GM19397 (cell line): ENCODE results near the gene LIMS4.
"Not testable (repeated sequence)": the region's sequence is repeated elsewhere in the genome, so short reads cannot be mapped to it uniquely, and the experiment has no call there.

Source experiments
- ATAC-seq: cut with Tn5 transposase; IDR thresholded peaks from one replicate; pipeline ENCODE4 v1.9.1; 2021; ENCODE audit warnings: mild to moderate bottlenecking, moderate library complexity; ENCODE audit not compliant: unreplicated experiment

The LIMS4 gene

DNA sequence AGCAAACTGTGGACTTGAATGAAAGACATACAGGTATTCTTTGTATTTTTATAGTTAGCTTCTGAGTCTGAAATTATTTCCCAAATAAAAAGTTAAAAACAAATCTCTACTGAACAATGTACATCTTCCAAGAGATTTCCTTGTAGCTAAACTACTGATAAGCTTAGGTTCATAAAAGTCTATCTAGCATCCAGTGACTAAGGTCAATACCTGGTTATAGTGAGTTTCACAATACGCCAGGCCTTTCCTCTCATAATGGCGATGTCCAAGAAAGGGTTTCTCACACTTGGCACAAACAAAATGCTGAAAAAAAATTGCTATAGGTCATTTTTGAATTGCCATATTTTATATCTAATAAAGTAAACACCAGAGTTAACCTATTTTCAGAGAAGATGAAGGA, 21.7 kb downstream of the LIMS4 start:
- ATAC-seq, result not testable (repeated sequence)

- ATAC-seq, result not testable (repeated sequence)
Measured at GRCh38 chr2:110449127-110449947, 23.3 kb downstream of the LIMS4 start.

DNA sequence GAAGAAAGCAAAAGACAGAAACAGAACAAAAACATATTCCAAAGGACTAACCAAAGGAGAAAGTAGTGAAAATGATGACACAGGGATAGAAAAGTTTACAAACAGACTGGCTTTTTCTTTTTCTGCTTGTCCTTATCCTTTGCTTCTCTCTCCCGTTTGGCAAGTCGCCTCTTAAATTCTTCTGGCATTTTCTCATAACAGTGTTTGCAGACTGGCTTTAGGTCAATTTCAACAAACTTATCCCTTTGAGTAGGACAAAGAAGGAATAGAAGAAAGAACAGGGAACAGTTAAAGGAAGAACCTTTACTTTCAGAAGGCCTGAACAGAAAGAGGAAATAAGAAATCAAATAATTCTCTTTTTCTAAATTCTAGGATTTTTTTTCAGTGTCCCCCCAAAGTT, 26.0 kb downstream of the LIMS4 start:
- not testable (repeated sequence) for ATAC-seq

DNA sequence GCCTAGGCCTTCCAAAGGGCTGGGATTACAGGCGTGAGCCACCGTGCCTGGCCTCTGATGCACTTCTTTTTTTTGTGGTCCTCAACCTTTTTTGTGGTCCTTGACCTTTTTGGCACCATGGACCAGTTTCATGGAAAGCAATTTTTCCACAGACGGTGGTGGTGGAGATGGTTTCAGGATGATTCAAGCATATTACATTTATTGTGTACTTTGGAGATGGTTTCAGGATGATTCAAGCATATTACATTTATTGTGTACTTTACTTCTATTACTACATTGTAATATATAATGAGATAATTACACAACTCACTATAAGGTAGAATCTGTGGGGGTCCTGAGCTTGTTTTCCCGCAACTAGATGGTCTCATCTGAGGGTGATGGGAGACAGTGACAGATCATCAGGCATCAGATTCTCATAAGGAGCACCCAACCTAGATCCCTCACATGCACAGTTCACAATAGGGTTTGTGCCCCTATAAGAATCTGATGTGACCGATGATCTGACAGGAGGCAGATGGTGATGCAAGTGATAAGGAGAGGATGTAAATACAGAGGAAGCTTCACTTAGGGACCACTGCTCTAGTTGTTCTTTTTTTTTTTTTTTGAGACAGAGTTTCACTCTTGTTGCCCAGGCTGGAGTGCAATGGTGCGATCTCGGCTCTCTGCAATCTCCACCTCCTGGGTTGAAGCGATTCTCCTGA, 29.2 kb downstream of the LIMS4 start:
- ATAC-seq, result not testable (repeated sequence)

DNA sequence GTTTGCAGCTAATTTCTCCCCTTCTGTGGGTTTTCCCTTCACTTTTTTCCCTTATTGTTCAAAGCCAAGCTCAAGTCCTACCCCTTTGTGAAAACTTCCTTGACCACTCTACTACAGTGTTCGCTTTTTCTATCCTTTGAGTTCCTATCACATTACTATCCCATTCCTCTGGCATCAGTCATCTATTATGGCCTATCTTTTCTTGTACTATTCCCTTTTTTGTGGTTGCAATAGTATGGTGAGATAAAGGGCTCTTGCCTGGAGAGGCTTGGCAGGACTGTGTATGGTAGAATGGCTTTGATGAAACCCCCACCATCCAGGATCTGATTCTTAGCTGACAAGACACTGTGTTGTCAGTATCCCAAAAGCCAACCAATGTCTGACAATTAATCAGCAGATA, 30.7 kb downstream of the LIMS4 start:
- not testable (repeated sequence) for ATAC-seq

DNA sequence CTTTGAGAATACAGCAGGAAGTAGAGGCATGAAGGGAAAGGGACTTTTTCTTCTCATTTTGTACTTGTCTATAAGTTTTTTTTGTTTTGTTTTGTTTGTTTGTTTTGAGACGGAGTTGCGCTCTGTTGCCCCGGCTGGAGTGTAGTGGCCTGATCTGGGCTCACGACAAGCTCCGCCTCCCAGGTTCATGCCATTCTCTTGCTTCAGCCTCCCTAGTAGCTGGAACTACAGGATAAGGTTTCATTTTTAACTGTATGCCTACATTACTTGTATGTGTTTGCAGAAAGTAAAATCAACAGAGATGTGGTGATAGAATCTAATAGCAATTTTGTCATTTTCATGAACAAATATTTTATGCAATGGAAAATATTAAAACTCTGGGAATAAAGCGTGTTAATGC, 38.1 kb downstream of the LIMS4 start:
- not testable (repeated sequence) for ATAC-seq

GRCh38 chr2:110425725-110426124, 46.9 kb downstream of the LIMS4 start:
- ATAC-seq, result not testable (repeated sequence)

- ATAC-seq, result not testable (repeated sequence)
Measured at GRCh38 chr2:110424421-110424820, 48.2 kb downstream of the LIMS4 start.

- ATAC-seq, result not testable (repeated sequence)
Measured at GRCh38 chr2:110423574-110423962, 49.0 kb downstream of the LIMS4 start.

- ATAC-seq, result not testable (repeated sequence)
Measured at GRCh38 chr2:110422852-110423573, 49.6 kb downstream of the LIMS4 start.

DNA sequence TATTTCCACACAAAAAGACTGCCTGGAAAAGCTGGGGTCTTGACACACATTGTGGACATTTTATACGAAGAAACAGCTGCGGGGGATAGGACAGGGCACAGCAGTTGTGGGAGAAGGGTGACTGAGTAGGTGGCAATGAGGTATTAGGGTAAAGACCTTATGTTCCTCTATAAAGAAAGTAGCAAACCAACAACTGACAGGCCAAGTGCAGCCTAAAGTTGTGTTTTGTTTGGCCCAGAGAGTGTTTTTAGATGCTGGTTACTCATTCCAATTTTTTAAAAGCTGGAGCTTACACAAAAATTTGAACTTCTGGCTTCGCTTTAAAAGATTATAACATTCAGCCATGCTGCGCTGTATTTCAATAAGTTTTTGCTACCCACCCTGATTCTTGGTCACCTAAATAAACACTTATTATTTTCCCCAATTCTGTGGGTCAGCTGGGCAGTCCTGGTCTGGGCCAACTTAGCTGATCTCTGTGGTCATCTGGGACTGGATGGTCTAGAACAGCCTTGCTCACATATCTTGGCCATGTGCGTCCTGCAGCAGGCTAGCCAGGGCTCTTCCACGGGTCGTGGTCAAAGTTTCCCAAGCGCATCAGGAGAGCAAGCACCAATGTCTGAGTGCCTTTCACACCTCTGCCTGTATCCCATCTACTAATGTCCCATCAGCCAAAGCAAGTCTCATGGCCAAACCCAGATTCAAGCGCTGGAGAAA, 51.8 kb downstream of the LIMS4 start:
- ATAC-seq, result not testable (repeated sequence)

GRCh38 chr2:110407142-110407541, 65.5 kb downstream of the LIMS4 start:
- not testable (repeated sequence) for ATAC-seq

DNA sequence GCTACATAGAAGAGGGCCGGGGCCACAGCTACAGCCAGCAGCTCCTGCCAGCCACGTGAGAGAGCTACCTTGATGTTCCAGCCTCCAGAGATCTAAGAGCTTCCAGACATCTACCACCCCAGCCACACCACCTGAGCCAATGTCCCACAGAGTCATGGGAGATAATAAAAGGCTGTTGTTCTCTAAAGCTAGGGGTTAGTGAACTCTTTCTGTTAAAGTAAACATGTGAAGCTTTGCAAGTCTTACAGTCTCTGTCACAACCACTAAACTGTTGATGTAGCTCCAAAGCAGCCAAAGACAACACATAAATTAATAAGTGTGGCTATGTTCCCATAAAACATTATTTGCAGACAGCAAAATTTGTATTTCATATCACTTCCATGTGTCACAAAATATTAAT, 67.6 kb downstream of the LIMS4 start:
- ATAC-seq, result not testable (repeated sequence)

DNA sequence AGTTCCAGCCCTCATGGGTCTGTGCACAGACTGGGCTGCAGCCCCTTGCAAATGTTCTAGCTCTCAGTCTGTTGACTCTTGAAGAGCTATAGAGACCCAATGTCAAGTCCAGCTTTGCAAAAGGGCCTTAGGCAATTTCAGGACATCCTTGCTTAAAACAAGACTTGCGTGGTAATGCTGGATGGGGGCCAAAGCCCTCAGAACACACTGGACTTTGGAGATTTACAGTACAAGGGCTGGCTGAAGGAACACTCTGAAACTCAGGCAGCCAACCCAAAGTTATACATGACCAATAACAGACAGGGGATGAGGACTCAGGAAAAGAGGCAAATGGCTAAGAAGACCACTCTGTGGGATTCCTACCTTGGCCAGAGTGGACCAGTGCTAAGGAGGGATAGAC, 68.4 kb downstream of the LIMS4 start:
- not testable (repeated sequence) for ATAC-seq

GRCh38 chr2:110401001-110401618, 71.5 kb downstream of the LIMS4 start:
- not testable (repeated sequence) for ATAC-seq

GRCh38 chr2:110399378-110399777, 73.2 kb downstream of the LIMS4 start:
- not testable (repeated sequence) for ATAC-seq

DNA sequence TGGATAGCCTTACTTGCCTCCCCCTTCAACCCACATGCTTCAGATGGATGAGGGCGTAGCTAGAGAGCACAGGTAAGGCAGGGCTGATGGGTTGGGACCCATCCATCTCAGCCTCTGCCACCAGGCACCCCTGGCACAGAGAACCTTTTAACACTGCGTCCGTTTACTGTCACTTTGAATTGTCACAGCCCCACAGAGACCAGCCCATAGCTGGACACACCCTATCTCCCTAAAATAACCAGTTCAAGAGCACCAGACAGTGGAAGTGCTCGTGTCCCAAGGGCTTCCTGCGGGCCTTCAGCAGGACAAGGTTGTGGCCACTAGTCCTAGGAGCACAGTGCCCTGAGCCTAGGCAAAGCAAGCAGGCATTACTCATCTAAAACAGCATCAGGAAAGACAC, 76.6 kb downstream of the LIMS4 start:
- ATAC-seq, result not testable (repeated sequence)
